ENCODE results near the gene MSL1. TPM values are rescaled to one million over a fixed set of nuclear protein-coding genes. Genes with fewer than 3 reads are reported as not detected.

The MSL1 gene
- total and polyA plus RNA-seq, 8 donors: 21.0 to 105 (median 33.5) TPM

DNA sequence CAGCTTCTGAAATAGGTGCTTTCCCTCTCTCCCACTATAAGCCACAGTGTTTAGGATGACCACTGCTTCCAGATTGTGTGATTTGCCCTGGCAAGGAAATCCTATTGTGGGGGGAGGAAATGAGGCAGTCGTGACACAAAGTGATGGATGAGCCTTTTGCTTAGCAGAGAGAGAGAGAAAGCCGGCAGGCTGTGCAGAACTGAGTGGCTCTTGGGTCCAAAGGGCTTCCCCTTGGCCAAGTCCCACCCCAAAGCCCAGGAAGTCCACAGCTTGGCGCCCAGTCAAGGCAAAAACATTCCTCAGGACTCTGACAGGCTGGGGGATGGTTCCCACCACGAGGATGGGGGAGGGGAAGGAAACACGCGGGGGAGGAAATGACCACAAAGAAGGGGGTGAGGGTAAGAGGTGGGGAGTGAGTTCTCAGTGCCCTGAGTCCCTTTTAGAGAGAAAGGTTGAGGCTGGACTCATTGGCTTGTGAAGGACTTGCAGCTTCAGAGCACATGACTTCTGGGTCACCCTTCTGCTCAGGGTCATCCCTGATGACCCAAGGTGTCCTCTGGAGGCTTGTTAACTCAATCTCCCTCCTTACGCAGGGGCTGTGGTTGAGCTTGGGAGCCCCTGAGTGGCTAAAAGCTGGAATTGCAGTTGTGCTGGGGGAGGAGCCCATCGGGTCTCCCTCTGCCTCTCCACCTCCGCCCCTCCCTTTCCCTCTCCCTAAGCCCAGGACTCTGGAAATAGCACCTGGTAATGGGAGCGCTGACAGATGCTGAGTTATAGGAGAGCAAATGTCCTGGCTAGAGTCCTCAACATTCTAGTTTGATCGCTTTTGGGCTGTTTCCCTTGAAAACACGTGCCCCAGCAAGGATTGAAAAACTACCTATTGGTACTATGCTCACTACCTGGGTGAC, 10.3 kb upstream of the MSL1 start:
- no peaks in the 10 kb centered on the region for H3K27me3 ChIP-seq
- H3K36me3 ChIP-seq: no peaks in the 10 kb centered on the region
- intact Hi-C loops (cut with DNase I): loop anchor here in 2 of 3 donors (5.0 to 10.0 kb wide), 2 partner anchors 53 to 56 kb away; no protein-coding TSS in a partner anchor
- peak; percentile 81 to 97 (median 93) for DNase-seq
- peak overlapping the region; percentile 67 to 93 (median 88) for H3K27ac ChIP-seq
- FAIRE-seq: no peak
- H3K9me3 ChIP-seq: no peaks in the 10 kb centered on the region
- H3K4me1 ChIP-seq: peaks cover 61 to 72% (median 68%) of the 10 kb centered on the region in 3 donors
- peak; percentile 70 to 80 (median 78) for ATAC-seq
- WGBS, 2 donors: 0 to 1% methylated on average over 12 of the region's 12 CpGs
- H3K4me3 ChIP-seq: no peak overlapping the region
- TF ChIP-seq, protein P1, sequence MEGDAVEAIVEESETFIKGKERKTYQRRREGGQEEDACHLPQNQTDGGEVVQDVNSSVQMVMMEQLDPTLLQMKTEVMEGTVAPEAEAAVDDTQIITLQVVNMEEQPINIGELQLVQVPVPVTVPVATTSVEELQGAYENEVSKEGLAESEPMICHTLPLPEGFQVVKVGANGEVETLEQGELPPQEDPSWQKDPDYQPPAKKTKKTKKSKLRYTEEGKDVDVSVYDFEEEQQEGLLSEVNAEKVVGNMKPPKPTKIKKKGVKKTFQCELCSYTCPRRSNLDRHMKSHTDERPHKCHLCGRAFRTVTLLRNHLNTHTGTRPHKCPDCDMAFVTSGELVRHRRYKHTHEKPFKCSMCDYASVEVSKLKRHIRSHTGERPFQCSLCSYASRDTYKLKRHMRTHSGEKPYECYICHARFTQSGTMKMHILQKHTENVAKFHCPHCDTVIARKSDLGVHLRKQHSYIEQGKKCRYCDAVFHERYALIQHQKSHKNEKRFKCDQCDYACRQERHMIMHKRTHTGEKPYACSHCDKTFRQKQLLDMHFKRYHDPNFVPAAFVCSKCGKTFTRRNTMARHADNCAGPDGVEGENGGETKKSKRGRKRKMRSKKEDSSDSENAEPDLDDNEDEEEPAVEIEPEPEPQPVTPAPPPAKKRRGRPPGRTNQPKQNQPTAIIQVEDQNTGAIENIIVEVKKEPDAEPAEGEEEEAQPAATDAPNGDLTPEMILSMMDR (IDR thresholded peaks at IDR 0.05): peak; percentile 55 to 76 (median 66)

DNA sequence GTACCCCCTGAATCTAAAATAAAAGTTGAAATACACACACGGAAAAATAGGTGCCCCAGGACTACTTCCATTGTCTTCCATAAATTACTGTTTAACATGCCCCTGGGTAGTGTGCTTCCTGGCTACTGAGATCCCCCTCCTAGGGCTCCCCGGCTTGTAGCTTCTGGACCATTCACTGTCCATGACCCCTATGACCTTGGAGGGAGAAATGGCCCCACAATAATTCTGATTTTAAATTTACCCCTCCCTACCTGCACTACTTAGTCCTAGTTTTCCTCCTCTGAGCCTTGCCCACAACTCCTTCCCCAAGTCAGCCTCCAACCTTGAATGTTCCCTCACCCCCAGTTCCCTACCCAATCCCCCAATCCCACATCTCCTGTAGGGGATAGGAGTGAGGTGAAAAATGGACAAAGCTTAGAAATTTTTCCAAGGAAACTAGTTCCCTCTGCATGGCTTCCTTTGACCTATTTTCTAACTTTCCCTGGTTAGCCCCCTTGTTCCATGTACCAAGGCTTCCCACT, 9.5 kb upstream of the MSL1 start:
- intact Hi-C loops (cut with DNase I): loop anchor here in 2 of 3 donors (5.0 to 10.0 kb wide), 2 partner anchors 53 to 55 kb away; no protein-coding TSS in a partner anchor
- peak in 1 of 6 donors; percentile 16 for DNase-seq

DNA sequence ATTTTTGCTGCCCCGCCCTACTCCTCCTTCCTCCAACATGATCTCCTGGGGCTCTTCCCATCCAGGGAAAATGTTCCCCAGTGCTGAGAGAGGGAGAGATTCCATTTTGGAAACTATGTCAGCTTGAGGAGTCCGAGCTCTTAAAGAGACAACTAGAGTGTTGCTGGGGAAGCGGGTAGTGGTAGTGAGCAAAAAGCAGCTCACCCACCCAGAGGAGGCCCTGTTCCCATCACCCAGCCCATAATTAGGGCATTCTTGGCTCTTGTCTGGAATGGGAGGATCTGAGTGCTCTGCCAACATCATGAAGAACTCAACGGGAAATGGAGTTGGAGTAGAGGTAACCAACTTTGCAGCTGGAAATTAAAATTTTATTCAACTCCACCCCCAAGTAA, 9.1 kb upstream of the MSL1 start:
- DNase-seq: peak in 1 of 6 donors; percentile 20
- intact Hi-C loops (cut with DNase I): loop anchor here in 2 of 3 donors (5.0 to 10.0 kb wide), 2 partner anchors 52 to 55 kb away; no protein-coding TSS in a partner anchor
- no peak for FAIRE-seq
- Histone ChIP-seq H3K4me3 (no peak overlapping the region), H3K36me3 (no peaks in the 10 kb centered on the region), H3K9me3 (no peaks in the 10 kb centered on the region), H3K4me1 (peaks cover 59 to 69% (median 66%) of the 10 kb centered on the region in 3 donors), H3K27me3 (no peaks in the 10 kb centered on the region), H3K27ac (peak overlapping the region; percentile 67 to 93 (median 88))
- 47 to 52% methylated on average over 4 of the region's 4 CpGs for WGBS, 2 donors
- TF ChIP-seq, protein P1 (IDR thresholded peaks at IDR 0.05): no peak
- no peak for ATAC-seq

More for the DNA sequence above, 9.5 kb upstream of the MSL1 start:
- no peak overlapping the region for H3K4me3 ChIP-seq
- H3K9me3 ChIP-seq: no peaks in the 10 kb centered on the region
- peaks cover 61 to 72% (median 68%) of the 10 kb centered on the region in 3 donors for H3K4me1 ChIP-seq
- H3K27ac ChIP-seq: peak overlapping the region; percentile 67 to 93 (median 88)
- FAIRE-seq: no peak
- H3K27me3 ChIP-seq: no peaks in the 10 kb centered on the region
- H3K36me3 ChIP-seq: no peaks in the 10 kb centered on the region
- TF ChIP-seq, protein P1 (IDR thresholded peaks at IDR 0.05): no peak
- no peak for ATAC-seq
- WGBS, 2 donors: 0 to 2% methylated on average over 2 of the region's 2 CpGs

DNA sequence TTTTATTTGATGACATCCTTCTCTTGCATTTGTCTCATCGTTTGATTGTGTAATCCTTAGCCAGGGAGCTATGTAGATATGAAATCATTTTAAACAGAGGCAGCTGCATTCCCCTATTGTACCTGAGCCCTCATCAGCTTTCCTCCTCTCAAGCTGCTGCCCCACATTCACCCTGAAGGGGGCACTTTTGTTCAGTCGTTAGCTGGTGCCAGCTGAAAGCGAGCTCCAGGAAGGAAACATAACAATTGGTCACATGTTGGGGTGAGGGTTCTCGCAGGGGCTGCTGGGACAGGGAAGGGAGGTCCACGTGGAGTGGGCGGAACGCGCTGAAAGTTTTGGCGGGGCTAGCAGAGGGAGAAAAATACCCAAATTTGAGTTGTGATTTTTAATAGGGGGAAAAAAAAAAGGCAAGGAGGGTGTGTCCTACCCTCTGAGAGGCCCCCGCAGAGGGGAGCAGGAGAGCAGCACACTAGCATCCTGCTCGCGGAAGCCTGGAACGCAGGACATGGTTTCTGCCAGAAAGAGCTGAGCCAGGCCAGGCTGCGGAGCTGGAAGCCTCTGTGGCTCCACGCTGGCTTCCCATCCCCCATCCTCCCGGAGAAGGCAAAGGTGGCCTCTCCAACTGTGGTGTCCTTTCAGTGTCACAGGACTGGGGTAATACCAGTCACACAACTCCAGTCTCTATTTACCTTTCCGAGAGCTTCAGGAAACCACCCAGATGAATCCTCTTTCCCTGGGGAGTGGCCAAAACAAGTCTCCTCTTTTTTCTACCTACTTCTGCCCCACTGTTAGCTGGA, 8.5 kb upstream of the MSL1 start:
- Histone ChIP-seq H3K27me3 (no peaks in the 10 kb centered on the region), H3K36me3 (no peaks in the 10 kb centered on the region), H3K4me3 (peak overlapping the region in 2 of 4 donors; percentile 31 to 40), H3K9me3 (no peaks in the 10 kb centered on the region), H3K4me1 (peaks cover 57 to 63% (median 60%) of the 10 kb centered on the region in 3 donors), H3K27ac (peak overlapping the region; percentile 67 to 93 (median 88))
- intact Hi-C loops (cut with DNase I): loop anchor here in 2 of 3 donors (5.0 to 10.0 kb wide), 2 partner anchors 51 to 54 kb away; no protein-coding TSS in a partner anchor
- ATAC-seq (peak; percentile 73 to 83 (median 78)), DNase-seq (peak; percentile 89 to 96 (median 92)), FAIRE-seq (peak; percentile 59)
- TF ChIP-seq, protein P1 (IDR thresholded peaks at IDR 0.05): peak; percentile 52 to 75 (median 69)
- WGBS, 2 donors: 0% methylated on average over 17 of the region's 17 CpGs

Data from pancreas (tissue), 10 donors.